Dedifferentiated amniotic fluid mesenchymal stem cell (primary cell): ENCODE data around the gene OR2T8.

ENCODE experiments used
- DNase-seq: peaks from one replicate; pipeline ENCODE4 v3.0.0-alpha.2; 2016; ENCODE audit errors: extremely low spot score

OR2T8 gene

GRCh38 chr1:247962911-247963588 is 43.0 kb downstream of the OR2T8 start:
- DNase-seq, result no peak

GRCh38 chr1:247964933-247965332 is 44.9 kb downstream of the OR2T8 start, which contains the start of gene OR2AK2:
OR2AK2 (plus strand) TSS chr1:247965233; CDS start chr1:247965377, 144 bp downstream.
- DNase-seq, result no peak

DNA sequence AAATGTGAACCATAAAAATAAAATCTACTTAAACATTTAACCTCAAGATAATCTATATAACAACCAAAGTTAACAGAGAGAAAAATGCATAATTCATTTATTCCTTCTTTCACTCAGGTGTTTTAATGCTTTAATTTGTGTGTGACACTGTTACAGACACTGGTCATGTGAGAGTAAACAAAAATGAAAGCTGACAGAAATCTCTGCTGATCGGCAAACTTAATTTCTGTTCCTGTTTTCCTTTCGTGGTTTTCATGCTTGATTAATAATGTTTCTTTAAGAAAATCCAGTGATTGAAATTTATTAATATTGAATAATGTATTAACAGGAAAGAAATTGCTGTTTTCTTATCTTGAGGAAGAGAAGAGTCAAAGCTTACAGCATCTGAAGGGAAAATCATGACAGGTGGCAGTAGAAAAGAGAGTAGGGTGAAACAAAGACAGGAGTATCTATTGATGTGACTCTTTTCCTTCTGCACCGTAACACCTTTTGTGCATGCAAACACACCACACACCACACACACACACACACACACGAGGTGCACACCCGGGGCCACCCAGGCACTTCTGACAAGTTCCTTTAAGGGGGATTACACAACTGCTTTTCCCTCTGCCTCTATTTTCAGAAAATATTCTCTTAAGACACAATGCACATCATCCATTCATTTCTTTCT is 46.6 kb downstream of the OR2T8 start:
- no peak for DNase-seq
